H9 (cell line): ENCODE measurements around the gene CFP. TPM values are rescaled to one million over a fixed set of nuclear protein-coding genes. Genes with fewer than 3 reads are reported as not detected.

Experiments used
- DNase-seq: peaks from one replicate; pipeline ENCODE4 v3.0.0-alpha.2; 2017
- H2AFZ ChIP-seq: one replicate; pipeline ENCODE4 v1.6.1; 2013; ENCODE audit warnings: mild to moderate bottlenecking, low read length, control low read depth, moderate library complexity
- H2AK5ac ChIP-seq: 2 replicates; pipeline ENCODE4 v1.6.1; 2013; ENCODE audit warnings: low read length, control low read depth, mixed read lengths; ENCODE audit not compliant: insufficient read length
- H2BK120ac ChIP-seq: one replicate; pipeline ENCODE4 v1.6.1; 2013; ENCODE audit warnings: low read depth, mild to moderate bottlenecking, low read length, control low read depth, inconsistent platforms; ENCODE audit not compliant: poor library complexity, severe bottlenecking
- H2BK12ac ChIP-seq: 2 replicates; pipeline ENCODE4 v1.6.1; 2013; ENCODE audit warnings: low read length, control low read depth, mixed read lengths, low read depth; ENCODE audit not compliant: insufficient read length
- H2BK15ac ChIP-seq: 2 replicates; pipeline ENCODE4 v1.6.1; 2013; ENCODE audit warnings: low read depth, low read length, control low read depth
- H2BK20ac ChIP-seq: one replicate; pipeline ENCODE4 v1.6.1; 2013; ENCODE audit warnings: low read depth, mild to moderate bottlenecking, low read length, control low read depth, inconsistent platforms; ENCODE audit not compliant: poor library complexity, severe bottlenecking
- H2BK5ac ChIP-seq: 2 replicates; pipeline ENCODE4 v1.6.1; 2013; ENCODE audit warnings: low read length, control low read depth, mixed read lengths; ENCODE audit not compliant: insufficient read length
- H3K14ac ChIP-seq: 2 replicates; pipeline ENCODE4 v1.6.1; 2013; ENCODE audit warnings: low read length, control low read depth; ENCODE audit not compliant: insufficient read depth
- H3K18ac ChIP-seq: 2 replicates; pipeline ENCODE4 v1.6.1; 2013; ENCODE audit warnings: low read depth, mild to moderate bottlenecking, mixed read lengths, low read length, control low read depth; ENCODE audit not compliant: insufficient read length
- H3K23ac ChIP-seq: 2 replicates; pipeline ENCODE4 v1.6.1; 2013; ENCODE audit warnings: low read length, control low read depth, mixed read lengths, low read depth; ENCODE audit not compliant: insufficient read length
- H3K23me2 ChIP-seq: 2 replicates; pipeline ENCODE4 v1.6.1; 2013; ENCODE audit warnings: low read depth, mild to moderate bottlenecking, mixed read lengths, low read length, control low read depth; ENCODE audit not compliant: insufficient read length, poor library complexity, severe bottlenecking
- H3K27ac ChIP-seq: 2 replicates; pipeline ENCODE4 v1.5.1; 2013; ENCODE audit warnings: low read length, control low read depth, mixed read lengths, low read depth; ENCODE audit not compliant: insufficient read length
- H3K27me3 ChIP-seq: 2 replicates; pipeline ENCODE4 v1.6.1; 2013; ENCODE audit warnings: low read length, control low read depth, inconsistent platforms; ENCODE audit not compliant: insufficient read depth
- H3K4ac ChIP-seq: 2 replicates; pipeline ENCODE4 v1.6.1; 2013; ENCODE audit warnings: low read depth, mild to moderate bottlenecking, control low read depth, inconsistent platforms, low read length, moderate library complexity
- H3K4me1 ChIP-seq: 2 replicates; pipeline ENCODE4 v1.6.1; 2013; ENCODE audit warnings: low read length, control low read depth, inconsistent platforms; ENCODE audit not compliant: insufficient read depth
- H3K4me2 ChIP-seq: 2 replicates; pipeline ENCODE4 v1.6.1; 2013; ENCODE audit warnings: low read length, control low read depth, mixed read lengths; ENCODE audit not compliant: insufficient read length, insufficient read depth
- H3K56ac ChIP-seq: 2 replicates; pipeline ENCODE4 v1.6.1; 2013; ENCODE audit warnings: low read depth, mild to moderate bottlenecking, mixed read lengths, low read length, control low read depth; ENCODE audit not compliant: insufficient read length
- H3K79me1 ChIP-seq: 2 replicates; pipeline ENCODE4 v1.6.1; 2013; ENCODE audit warnings: low read depth, mild to moderate bottlenecking, moderate library complexity, low read length, control low read depth, inconsistent platforms; ENCODE audit not compliant: insufficient read depth, poor library complexity, severe bottlenecking
- H3K79me2 ChIP-seq: 2 replicates; pipeline ENCODE4 v1.6.1; 2013; ENCODE audit warnings: low read length, control low read depth, inconsistent platforms; ENCODE audit not compliant: insufficient read depth
- H3K9ac ChIP-seq: 2 replicates; pipeline ENCODE4 v1.6.1; 2013; ENCODE audit warnings: low read length, control low read depth, mixed read lengths; ENCODE audit not compliant: insufficient read length; ENCODE audit errors: extremely low read depth
- H3K9me3 ChIP-seq: one replicate; pipeline ENCODE4 v1.6.1; 2013; ENCODE audit warnings: low read depth, low read length, inconsistent platforms; ENCODE audit not compliant: control insufficient read depth
- H3T11ph ChIP-seq: one replicate; pipeline ENCODE4 v1.6.1; 2013; ENCODE audit warnings: mild to moderate bottlenecking, low read length, control low read depth, inconsistent platforms
- H4K20me1 ChIP-seq: one replicate; pipeline ENCODE4 v1.6.1; 2013; ENCODE audit not compliant: control insufficient read depth, insufficient read length, insufficient read depth
- H4K5ac ChIP-seq: 2 replicates; pipeline ENCODE4 v1.6.1; 2013; ENCODE audit warnings: low read depth, mild to moderate bottlenecking, mixed read lengths, low read length, control low read depth; ENCODE audit not compliant: insufficient read length
- H4K8ac ChIP-seq: replicated peaks from 2 replicates; pipeline ENCODE4 v1.6.1; 2013; ENCODE audit warnings: low read length, control low read depth, mixed read lengths, low read depth; ENCODE audit not compliant: insufficient read length
- H4K91ac ChIP-seq: 2 replicates; pipeline ENCODE4 v1.6.1; 2013; ENCODE audit warnings: low read depth, mild to moderate bottlenecking, moderate library complexity, mixed read lengths, low read length, control low read depth; ENCODE audit not compliant: insufficient read length
- H3K27ac Mint-ChIP-seq, 3 experiments: 2 replicates in 2 of 3; 3 replicates in 1 of 3; pipeline ENCODE4 v1.8.0; 2020 to 2021; ENCODE audit warnings: mixed read lengths in 3 of 3, mild to moderate bottlenecking in 1 of 3, moderate library complexity in 1 of 3
- H3K27me3 Mint-ChIP-seq: 2 replicates; pipeline ENCODE4 v1.8.0; 2021; ENCODE audit warnings: low read depth, mild to moderate bottlenecking, moderate library complexity, mixed read lengths
- H3K36me3 Mint-ChIP-seq, 3 experiments: 2 replicates in 2 of 3; 3 replicates in 1 of 3; pipeline ENCODE4 v1.8.0; 2020 to 2021; ENCODE audit warnings: low read depth in 3 of 3, mixed read lengths in 3 of 3; ENCODE audit not compliant: insufficient read depth in 1 of 3
- H3K4me1 Mint-ChIP-seq, 2 experiments: 2 replicates each; pipeline ENCODE4 v1.8.0; 2020; ENCODE audit warnings: mixed read lengths in 2 of 2
- H3K4me3 Mint-ChIP-seq, 2 experiments: 2 replicates in 1 of 2; 3 replicates in 1 of 2; pipeline ENCODE4 v1.8.0; 2020 to 2021; ENCODE audit warnings: mild to moderate bottlenecking in 2 of 2, mixed read lengths in 2 of 2, moderate library complexity in 1 of 2
- H3K9me3 Mint-ChIP-seq, 2 experiments: 2 replicates in 1 of 2; 3 replicates in 1 of 2; pipeline ENCODE4 v1.8.0; 2020; ENCODE audit warnings: mild to moderate bottlenecking in 2 of 2, mixed read lengths in 2 of 2, moderate library complexity in 1 of 2
- WGBS: extraction: QIAGEN DNeasy Blood & Tissue Kit; methylation state at CpG from one replicate; pipeline ENCODE4 v1.1.7; 2013; ENCODE audit warnings: missing lambda C conversion rate, low lambda C conversion rate, mixed read lengths; ENCODE audit not compliant: insufficient read length; ENCODE audit errors: extremely low coverage; 5-methylcytosine and 5-hydroxymethylcytosine counted together
- total RNA-seq: library from RNA; stranded (reverse); gene quantifications from 2 replicates; pipeline ENCODE4 v1.2.1, GENCODE V29; 2021
- TF ChIP-seq, protein P1 (sequence below): fragments of 200-600 bp; sonication (generic); conservative IDR thresholded peaks from 3 replicates; pipeline ENCODE4 v1.8.0; 2021; ENCODE audit warnings: antibody characterized with exemption, mild to moderate bottlenecking

CFP gene
- total RNA-seq, 1 experiment from 2014 or later: 2.3 TPM

DNA sequence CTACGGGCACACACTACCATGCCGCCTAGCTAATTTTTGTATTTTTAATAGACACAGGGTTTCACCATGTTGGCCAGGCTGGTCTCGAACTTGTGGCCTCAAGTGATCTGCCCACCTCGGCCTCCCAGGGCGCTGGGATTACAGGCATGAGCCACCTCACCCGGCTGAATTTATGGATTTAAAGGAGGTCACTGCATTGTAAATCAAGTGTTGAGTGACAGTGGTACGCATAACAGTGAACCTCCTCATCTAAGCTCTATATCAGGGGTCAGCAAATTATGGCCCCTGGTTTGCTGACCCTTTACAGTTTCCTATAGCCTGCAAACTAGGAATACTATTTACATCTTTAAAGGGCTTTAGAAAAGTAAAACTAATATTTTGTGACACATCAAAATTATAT lies 31.8 kb upstream of the CFP start:
- H3K14ac ChIP-seq: no peak overlapping the region
- no peak overlapping the region for H3K9ac ChIP-seq
- no peak overlapping the region for H4K91ac ChIP-seq
- Mint-ChIP-seq H3K27ac (no peak overlapping the region), H3K36me3 (peaks cover 8 to 19% (median 12%) of the 10 kb centered on the region in 3 experiments; a peak in 6 of 7 replicates), H3K9me3 (peaks cover 74 to 78% of the 10 kb centered on the region in 2 experiments), H3K4me1 (peaks cover 0 to 3% of the 10 kb centered on the region in 2 experiments; a peak in 1 of 4 replicates), H3K27me3 (peaks cover 9% of the 10 kb centered on the region), H3K4me3 (no peak overlapping the region)
- H3T11ph ChIP-seq: no peak overlapping the region
- H3K79me1 ChIP-seq: no peaks in the 10 kb centered on the region
- no peak overlapping the region for H2BK5ac ChIP-seq
- TF ChIP-seq, protein P1, sequence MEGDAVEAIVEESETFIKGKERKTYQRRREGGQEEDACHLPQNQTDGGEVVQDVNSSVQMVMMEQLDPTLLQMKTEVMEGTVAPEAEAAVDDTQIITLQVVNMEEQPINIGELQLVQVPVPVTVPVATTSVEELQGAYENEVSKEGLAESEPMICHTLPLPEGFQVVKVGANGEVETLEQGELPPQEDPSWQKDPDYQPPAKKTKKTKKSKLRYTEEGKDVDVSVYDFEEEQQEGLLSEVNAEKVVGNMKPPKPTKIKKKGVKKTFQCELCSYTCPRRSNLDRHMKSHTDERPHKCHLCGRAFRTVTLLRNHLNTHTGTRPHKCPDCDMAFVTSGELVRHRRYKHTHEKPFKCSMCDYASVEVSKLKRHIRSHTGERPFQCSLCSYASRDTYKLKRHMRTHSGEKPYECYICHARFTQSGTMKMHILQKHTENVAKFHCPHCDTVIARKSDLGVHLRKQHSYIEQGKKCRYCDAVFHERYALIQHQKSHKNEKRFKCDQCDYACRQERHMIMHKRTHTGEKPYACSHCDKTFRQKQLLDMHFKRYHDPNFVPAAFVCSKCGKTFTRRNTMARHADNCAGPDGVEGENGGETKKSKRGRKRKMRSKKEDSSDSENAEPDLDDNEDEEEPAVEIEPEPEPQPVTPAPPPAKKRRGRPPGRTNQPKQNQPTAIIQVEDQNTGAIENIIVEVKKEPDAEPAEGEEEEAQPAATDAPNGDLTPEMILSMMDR: no peak
- H3K27me3 ChIP-seq: no peaks in the 10 kb centered on the region
- no peaks in the 10 kb centered on the region for H3K23me2 ChIP-seq
- H2BK15ac ChIP-seq: no peak overlapping the region
- no peak overlapping the region for H4K8ac ChIP-seq
- H4K5ac ChIP-seq: no peak overlapping the region
- H2BK120ac ChIP-seq: no peak overlapping the region
- no peak overlapping the region for H3K27ac ChIP-seq
- H3K23ac ChIP-seq: no peak overlapping the region
- no peak overlapping the region for H2BK12ac ChIP-seq
- no peaks in the 10 kb centered on the region for H3K79me2 ChIP-seq
- H2AK5ac ChIP-seq: no peak overlapping the region
- H3K4me2 ChIP-seq: no peak overlapping the region
- no peak overlapping the region for H3K56ac ChIP-seq
- no peak overlapping the region for H3K18ac ChIP-seq
- no peak for DNase-seq
- no CpG with 5 or more reads among the region's 7 CpGs for WGBS
- no peak overlapping the region for H2AFZ ChIP-seq
- peaks cover 7% of the 10 kb centered on the region for H3K9me3 ChIP-seq
- no peak overlapping the region for H3K4ac ChIP-seq
- H3K4me1 ChIP-seq: no peaks in the 10 kb centered on the region
- no peaks in the 10 kb centered on the region for H4K20me1 ChIP-seq
- H2BK20ac ChIP-seq: no peak overlapping the region
